DND-41 (cell line): ENCODE results near the gene RNF207.

Experiments
- CTCF ChIP-seq: IDR thresholded peaks from 2 replicates; pipeline ENCODE4 v1.5.1; 2012; ENCODE audit warnings: borderline replicate concordance, low read length, moderate library complexity, mild to moderate bottlenecking; ENCODE audit not compliant: poor library complexity, severe bottlenecking; ENCODE audit errors: extremely low read depth
- EZH2 ChIP-seq: IDR thresholded peaks from 3 replicates; pipeline ENCODE4 v1.6.1; 2012; ENCODE audit warnings: borderline replicate concordance, low read depth, mild to moderate bottlenecking, moderate library complexity, low read length, inconsistent platforms; ENCODE audit not compliant: severe bottlenecking

DNA sequence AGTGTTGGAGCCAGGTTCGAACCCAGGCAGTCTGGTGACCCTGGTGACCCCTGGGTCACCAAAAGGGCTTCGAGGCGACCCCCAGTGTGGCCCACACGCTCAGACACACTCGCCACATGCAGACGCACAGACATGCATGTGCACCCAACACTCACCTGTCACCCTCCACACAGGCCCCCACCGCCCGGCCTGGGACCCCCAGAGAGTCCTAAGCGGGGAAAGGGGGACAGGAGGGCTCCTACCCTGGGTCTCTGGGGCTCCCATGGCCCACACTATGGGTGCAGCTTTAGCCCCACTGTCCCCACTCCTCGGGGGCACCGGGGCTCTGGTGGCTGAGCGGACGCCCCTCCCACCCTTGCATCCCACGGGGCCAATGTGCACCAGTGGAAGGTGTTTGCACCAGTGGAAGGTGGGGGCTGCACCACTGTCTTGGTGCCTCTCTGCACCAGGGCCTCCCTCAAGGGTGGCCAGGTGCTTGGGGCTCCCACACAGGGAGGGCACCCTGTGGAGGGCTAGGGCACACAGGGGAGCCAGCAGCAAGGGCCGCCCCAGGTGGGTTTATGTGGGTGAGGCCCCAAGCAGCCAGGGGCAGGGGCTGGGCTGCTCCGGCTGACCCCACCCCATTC, 35.7 kb upstream of the RNF207 start:
- TF ChIP-seq CTCF, result no peak
- TF ChIP-seq EZH2, result no peak
